ENCODE results near the gene THRSP. TPM values are rescaled to one million over a fixed set of nuclear protein-coding genes. Genes with fewer than 3 reads are reported as not detected.
"Not testable (repeated sequence)": the region's sequence is repeated elsewhere in the genome, so short reads cannot be mapped to it uniquely, and the experiment has no call there.

Gene THRSP
- total RNA-seq, 1 experiment from 2014 or later: not detected

GRCh38 chr11:78076733-78077403 is 13.2 kb downstream of the THRSP start:
- no peak overlapping the region for H2AFZ ChIP-seq (ENCODE audit: low read length)
- H3K9ac ChIP-seq (ENCODE audit: low read length): no peak overlapping the region
- no peaks in the 10 kb centered on the region for H3K9me2 ChIP-seq (replicated peaks; ENCODE audit: insufficient read depth, low read length)
- H3K4me3 ChIP-seq (ENCODE audit: low read length): no peak overlapping the region
- peaks cover 29% of the 10 kb centered on the region for H3K4me1 ChIP-seq (ENCODE audit: low read length)
- H4K20me1 ChIP-seq (ENCODE audit: insufficient read depth, low read depth, low read length): peaks cover 20% of the 10 kb centered on the region
- H3K27ac ChIP-seq (ENCODE audit: low read length): no peak overlapping the region
- DNase-seq: no peak
- peaks cover 7% of the 10 kb centered on the region; the same call in 1 of the 2 replicates for H3K36me3 ChIP-seq (ENCODE audit: insufficient read depth, low read length)
- H3K4me2 ChIP-seq (ENCODE audit: low read depth, low read length, poor library complexity, severe bottlenecking): peak overlapping the region; percentile 96
- peaks cover 73% of the 10 kb centered on the region for H3K79me2 ChIP-seq (ENCODE audit: low read length)
- H3K9me3 ChIP-seq (ENCODE audit: low read length): no peaks in the 10 kb centered on the region
- H3K27me3 ChIP-seq (ENCODE audit: low read length): no peaks in the 10 kb centered on the region

DNA sequence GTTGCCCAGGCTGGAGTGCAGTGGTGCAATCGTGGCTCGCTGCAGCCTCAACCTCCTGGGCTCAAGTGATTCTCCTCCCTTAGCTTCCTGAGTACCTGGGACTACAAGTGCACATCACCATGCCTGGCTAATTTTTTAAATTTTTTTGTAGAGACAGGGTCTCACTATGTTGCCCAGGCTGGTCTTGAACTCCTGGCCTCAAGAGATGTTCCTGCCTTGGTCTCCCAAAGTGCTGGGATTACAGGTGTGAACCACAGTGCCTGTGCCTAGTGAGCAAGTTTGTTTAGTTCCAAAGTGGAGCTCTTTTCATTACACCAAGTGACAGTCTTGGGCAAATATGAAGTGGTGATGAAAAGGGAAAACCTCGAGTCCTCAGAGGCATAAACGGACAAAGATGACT is 13.9 kb downstream of the THRSP start:
- H2AFZ ChIP-seq (ENCODE audit: low read length); H3K9me2 ChIP-seq (replicated peaks; ENCODE audit: insufficient read depth, low read length); H3K9me3 ChIP-seq (ENCODE audit: low read length); H3K36me3 ChIP-seq (ENCODE audit: insufficient read depth, low read length); H3K27me3 ChIP-seq (ENCODE audit: low read length); H3K27ac ChIP-seq (ENCODE audit: low read length); DNase-seq: not testable (repeated sequence)
- H3K4me1 ChIP-seq (ENCODE audit: low read length): peaks cover 34% of the 10 kb centered on the region
- peak overlapping the region; percentile 99; the same call in 1 of the 2 replicates for H3K4me3 ChIP-seq (ENCODE audit: low read length)
- H3K4me2 ChIP-seq (ENCODE audit: low read depth, low read length, poor library complexity, severe bottlenecking): peak overlapping the region; percentile 96
- peaks cover 17% of the 10 kb centered on the region for H4K20me1 ChIP-seq (ENCODE audit: insufficient read depth, low read depth, low read length)
- peak overlapping the region; percentile 99; the same call in 1 of the 2 replicates for H3K9ac ChIP-seq (ENCODE audit: low read length)
- H3K79me2 ChIP-seq (ENCODE audit: low read length): peaks cover 69% of the 10 kb centered on the region

DNA sequence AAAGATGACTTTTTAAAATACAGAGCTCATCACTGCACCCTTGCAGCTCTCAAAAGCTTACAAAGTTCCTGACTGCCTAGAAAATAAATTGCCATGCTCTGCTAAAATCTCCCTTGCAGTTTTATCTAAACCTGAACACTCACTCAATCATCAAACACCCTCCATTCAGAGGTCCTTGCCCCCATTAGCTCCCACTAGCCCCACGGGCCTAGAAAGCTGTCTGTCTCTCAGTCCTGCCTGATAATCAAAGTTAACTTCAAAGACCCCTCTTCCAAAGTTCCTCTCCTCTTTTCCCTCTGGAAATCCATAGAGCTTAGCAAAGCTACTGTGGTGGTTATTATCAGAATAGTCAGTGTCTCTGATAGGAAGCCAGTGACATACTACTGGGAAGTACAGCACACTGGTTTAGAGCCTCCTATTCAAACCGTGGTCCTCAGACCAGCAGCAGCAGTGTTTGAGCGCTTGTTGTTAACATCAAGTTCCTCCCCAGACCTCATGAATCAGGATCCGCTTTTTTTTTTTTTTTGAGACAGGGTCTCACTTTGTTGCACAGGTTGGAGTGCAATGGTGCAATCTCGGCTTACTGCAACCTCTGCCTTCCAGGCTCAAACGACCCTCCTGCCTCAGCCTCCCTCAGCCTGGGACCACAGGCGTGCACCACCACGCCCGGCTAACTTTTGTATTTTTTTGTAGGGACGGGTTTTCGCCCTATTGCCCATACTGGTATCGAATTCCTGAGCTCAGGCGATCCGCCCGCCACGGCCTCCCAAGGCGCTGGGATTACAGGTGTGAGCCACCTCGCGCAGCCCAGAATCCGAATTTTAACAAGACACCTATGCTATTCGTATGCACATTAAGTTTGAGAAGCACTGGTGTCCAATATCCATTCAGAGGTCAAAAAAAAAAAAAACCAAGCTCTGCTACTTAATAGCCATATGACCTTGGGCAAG is 14.8 kb downstream of the THRSP start:
- Histone ChIP-seq H3K79me2 (ENCODE audit: low read length) (peaks cover 60% of the 10 kb centered on the region), H3K36me3 (ENCODE audit: insufficient read depth, low read length) (peaks cover 5% of the 10 kb centered on the region; the same call in 1 of the 2 replicates), H3K27ac (ENCODE audit: low read length) (peak overlapping the region; percentile 56; the same call in 1 of the 2 replicates), H3K4me1 (ENCODE audit: low read length) (peaks cover 40% of the 10 kb centered on the region), H2AFZ (ENCODE audit: low read length) (no peak overlapping the region), H4K20me1 (ENCODE audit: insufficient read depth, low read depth, low read length) (peaks cover 15% of the 10 kb centered on the region), H3K27me3 (ENCODE audit: low read length) (no peaks in the 10 kb centered on the region), H3K9ac (ENCODE audit: low read length) (peak overlapping the region; percentile 99), H3K4me3 (ENCODE audit: low read length) (peak overlapping the region; percentile 99), H3K4me2 (ENCODE audit: low read depth, low read length, poor library complexity, severe bottlenecking) (peak overlapping the region; percentile 96), H3K9me3 (ENCODE audit: low read length) (no peaks in the 10 kb centered on the region), H3K9me2 (replicated peaks; ENCODE audit: insufficient read depth, low read length) (no peaks in the 10 kb centered on the region)
- peak; percentile 68 for DNase-seq

GRCh38 chr11:78079232-78080083 is 15.8 kb downstream of the THRSP start, which contains the start of gene NDUFC2:
TSS of gene NDUFC2 (minus strand) at chr11:78079862. CDS start at chr11:78079744, 118 bp downstream.
- Histone ChIP-seq H3K27ac (ENCODE audit: low read length) (peak within 1 kb of the TSS; percentile 56), H4K20me1 (ENCODE audit: insufficient read depth, low read depth, low read length) (peaks cover 15% of the 10 kb centered on the region), H3K4me3 (ENCODE audit: low read length) (peak within 1 kb of the TSS; percentile 99), H3K9me3 (ENCODE audit: low read length) (no peaks in the 10 kb centered on the region), H2AFZ (ENCODE audit: low read length) (peak within 1 kb of the TSS; percentile 100), H3K27me3 (ENCODE audit: low read length) (no peaks in the 10 kb centered on the region), H3K9ac (ENCODE audit: low read length) (peak within 1 kb of the TSS; percentile 99), H3K4me1 (ENCODE audit: low read length) (peaks cover 40% of the 10 kb centered on the region), H3K9me2 (replicated peaks; ENCODE audit: insufficient read depth, low read length) (no peaks in the 10 kb centered on the region), H3K79me2 (ENCODE audit: low read length) (peaks cover 52% of the 10 kb centered on the region), H3K36me3 (ENCODE audit: insufficient read depth, low read length) (peaks cover 5% of the 10 kb centered on the region; the same call in 1 of the 2 replicates), H3K4me2 (ENCODE audit: low read depth, low read length, poor library complexity, severe bottlenecking) (peak within 1 kb of the TSS; percentile 96)
- peak; percentile 90 for DNase-seq

DNA sequence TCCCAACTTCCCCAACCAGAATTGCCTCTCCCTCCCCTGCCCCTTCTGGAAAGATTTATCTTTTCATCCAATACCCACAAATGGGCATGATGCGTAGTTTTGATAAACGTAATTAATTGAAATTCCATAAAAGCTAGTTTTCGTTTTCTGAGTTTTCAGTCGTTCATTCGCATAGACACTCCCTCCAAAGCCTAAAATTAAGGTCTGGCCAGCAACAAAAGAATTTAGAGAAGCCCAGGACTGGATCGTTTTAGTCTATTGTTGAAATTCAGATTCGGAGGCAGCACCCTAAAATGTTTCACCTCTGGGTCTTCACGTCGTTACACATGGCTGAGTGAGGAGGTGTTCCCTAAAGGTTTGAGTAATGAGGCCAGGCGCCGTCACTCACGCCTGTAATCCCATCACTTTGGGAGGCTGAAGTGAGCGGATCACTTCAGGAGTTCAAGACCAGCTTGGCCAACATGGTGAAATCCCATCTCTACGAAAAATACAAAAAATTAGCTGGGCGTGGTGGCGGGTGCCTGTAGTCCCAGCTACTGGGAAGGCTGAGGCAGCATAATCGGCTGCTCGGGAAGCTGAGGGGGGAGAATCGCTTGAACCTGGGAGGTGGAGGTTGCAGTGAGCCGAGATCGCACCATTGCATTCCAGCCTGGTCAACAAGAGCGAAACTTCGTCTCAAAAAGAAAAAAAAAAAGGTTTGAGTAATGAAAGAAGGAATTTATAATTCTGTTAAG is 16.6 kb downstream of the THRSP start:
- Histone ChIP-seq H4K20me1 (ENCODE audit: insufficient read depth, low read depth, low read length) (peaks cover 15% of the 10 kb centered on the region), H3K27ac (ENCODE audit: low read length) (peak overlapping the region; percentile 56; the same call in 1 of the 2 replicates), H3K79me2 (ENCODE audit: low read length) (peaks cover 44% of the 10 kb centered on the region), H3K4me1 (ENCODE audit: low read length) (peaks cover 40% of the 10 kb centered on the region), H3K36me3 (ENCODE audit: insufficient read depth, low read length) (peaks cover 5% of the 10 kb centered on the region; the same call in 1 of the 2 replicates), H3K4me3 (ENCODE audit: low read length) (peak overlapping the region; percentile 99), H3K9me3 (ENCODE audit: low read length) (no peaks in the 10 kb centered on the region), H3K9me2 (replicated peaks; ENCODE audit: insufficient read depth, low read length) (no peaks in the 10 kb centered on the region), H3K9ac (ENCODE audit: low read length) (peak overlapping the region; percentile 99), H3K4me2 (ENCODE audit: low read depth, low read length, poor library complexity, severe bottlenecking) (peak overlapping the region; percentile 96), H3K27me3 (ENCODE audit: low read length) (no peaks in the 10 kb centered on the region), H2AFZ (ENCODE audit: low read length) (peak overlapping the region; percentile 100)
- no peak for DNase-seq

DNA sequence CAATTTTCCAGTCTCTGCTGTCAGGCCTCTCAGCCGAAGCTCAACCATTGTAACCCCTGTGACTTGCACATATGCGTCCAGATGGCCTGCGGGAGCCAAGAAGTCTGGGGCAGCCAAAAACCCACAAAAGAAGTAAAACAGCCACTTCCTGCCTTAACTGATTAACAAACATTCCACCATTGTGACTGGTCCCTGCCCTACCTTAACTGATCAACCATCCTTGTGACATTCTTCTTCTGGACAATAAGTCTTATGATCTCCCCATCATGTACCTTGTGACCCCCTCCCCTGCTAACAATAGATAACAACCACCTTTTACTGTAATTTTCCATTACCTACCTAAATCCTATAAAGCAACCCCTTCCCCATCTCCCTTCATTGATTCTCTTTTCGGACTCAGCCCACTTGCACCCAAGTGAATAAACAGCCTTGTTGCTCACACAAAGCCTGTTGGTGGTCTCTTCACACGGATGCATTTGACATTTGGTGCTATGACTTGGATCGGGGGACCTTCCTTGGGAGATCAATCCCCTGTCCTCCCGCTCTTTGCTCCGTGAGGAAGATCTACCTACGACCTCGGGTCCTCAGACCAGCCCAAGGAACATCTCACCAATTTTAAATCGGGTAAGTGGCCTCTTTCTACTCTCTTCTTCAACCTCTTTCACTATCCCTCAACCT is 17.3 kb downstream of the THRSP start:
- peaks cover 40% of the 10 kb centered on the region for H3K4me1 ChIP-seq (ENCODE audit: low read length)
- no peak overlapping the region for H3K4me2 ChIP-seq (ENCODE audit: low read depth, low read length, poor library complexity, severe bottlenecking)
- no peaks in the 10 kb centered on the region for H3K27me3 ChIP-seq (ENCODE audit: low read length)
- DNase-seq: no peak
- H4K20me1 ChIP-seq (ENCODE audit: insufficient read depth, low read depth, low read length): peaks cover 15% of the 10 kb centered on the region
- H2AFZ ChIP-seq (ENCODE audit: low read length): no peak overlapping the region; the same call in 1 of the 2 replicates
- H3K79me2 ChIP-seq (ENCODE audit: low read length): peaks cover 37% of the 10 kb centered on the region
- H3K9ac ChIP-seq (ENCODE audit: low read length): no peak overlapping the region
- no peak overlapping the region for H3K27ac ChIP-seq (ENCODE audit: low read length)
- no peaks in the 10 kb centered on the region for H3K9me2 ChIP-seq (replicated peaks; ENCODE audit: insufficient read depth, low read length)
- no peak overlapping the region for H3K4me3 ChIP-seq (ENCODE audit: low read length)
- H3K9me3 ChIP-seq (ENCODE audit: low read length): no peaks in the 10 kb centered on the region
- no peaks in the 10 kb centered on the region for H3K36me3 ChIP-seq (ENCODE audit: insufficient read depth, low read length)

GRCh38 chr11:78081583-78081982 is 17.9 kb downstream of the THRSP start:
- no peaks in the 10 kb centered on the region for H3K36me3 ChIP-seq (ENCODE audit: insufficient read depth, low read length)
- H3K27ac ChIP-seq (ENCODE audit: low read length): no peak overlapping the region
- no peaks in the 10 kb centered on the region for H3K9me3 ChIP-seq (ENCODE audit: low read length)
- H3K4me2 ChIP-seq (ENCODE audit: low read depth, low read length, poor library complexity, severe bottlenecking): no peak overlapping the region
- no peak overlapping the region for H2AFZ ChIP-seq (ENCODE audit: low read length)
- no peaks in the 10 kb centered on the region for H3K27me3 ChIP-seq (ENCODE audit: low read length)
- H3K9ac ChIP-seq (ENCODE audit: low read length): no peak overlapping the region
- H3K4me1 ChIP-seq (ENCODE audit: low read length): peaks cover 36% of the 10 kb centered on the region
- H3K79me2 ChIP-seq (ENCODE audit: low read length): peaks cover 31% of the 10 kb centered on the region
- H3K4me3 ChIP-seq (ENCODE audit: low read length): no peak overlapping the region
- H3K9me2 ChIP-seq (replicated peaks; ENCODE audit: insufficient read depth, low read length): no peaks in the 10 kb centered on the region
- DNase-seq: no peak
- peaks cover 11% of the 10 kb centered on the region for H4K20me1 ChIP-seq (ENCODE audit: insufficient read depth, low read depth, low read length)

Data from Karpas-422 (cell line).